Adrenal gland (tissue), 12 donors: ENCODE data around the gene CACNA1C. TPM values are rescaled to one million over a fixed set of nuclear protein-coding genes. Genes with fewer than 3 reads are reported as not detected.
A peak's percentile ranks its signal among the peaks of the same experiment; 100 is the strongest.

Experiments
- DNase-seq, 7 donors: peaks; one replicate each; pipeline ENCODE4 v3.0.0-alpha.2; 2019 to 2020
- H3K27ac ChIP-seq, 5 donors: fragments of 200-600 bp; sonication (generic) in 4 of 5; 1 replicate in 3 of 5; 2 replicates in 2 of 5; pipeline versions ENCODE4 v1.5.1 to v1.8.0; 2016 to 2020; ENCODE audit warnings: mild to moderate bottlenecking in 1 of 5
- H3K27me3 ChIP-seq: fragments of 200-600 bp; 2 replicates; pipeline ENCODE4 v1.8.0; 2021
- H3K36me3 ChIP-seq, 2 donors: fragments of 200-600 bp; replicated peaks in 1 of 2; 1 replicate in 1 of 2; 2 replicates in 1 of 2; pipeline versions ENCODE4 v1.5.1 to v1.8.0; 2018 to 2022
- H3K4me1 ChIP-seq, 2 donors: fragments of 200-600 bp; replicated peaks in 1 of 2; 1 replicate in 1 of 2; 2 replicates in 1 of 2; pipeline versions ENCODE4 v1.5.1 to v1.8.0; 2018 to 2021
- H3K4me3 ChIP-seq, 4 donors: fragments of 200-600 bp; sonication (generic) in 3 of 4; one replicate each; pipeline ENCODE4 v1.5.1; 2016 to 2018
- H3K9me3 ChIP-seq, 3 donors: fragments of 200-600 bp; sonication (generic) in 1 of 3; replicated peaks in 1 of 3; 1 replicate in 2 of 3; 2 replicates in 1 of 3; pipeline versions ENCODE4 v1.5.1 to v1.8.0; 2016 to 2021
- CTCF ChIP-seq, 6 experiments: fragments of 450-650 bp in 4 of 6; fragments of 200-600 bp in 2 of 6; sonication (generic) in 1 of 6; IDR thresholded peaks; 1 replicate in 5 of 6; 2 replicates in 1 of 6; pipeline versions ENCODE4 v1.5.1 to v1.8.0; 2016 to 2021; ENCODE audit warnings: antibody characterized with exemption in 6 of 6, mild to moderate bottlenecking in 2 of 6, moderate library complexity in 1 of 6
- POLR2A ChIP-seq, 2 donors: fragments of 450-650 bp; IDR thresholded peaks; one replicate each; pipeline ENCODE4 v1.6.1; 2017; ENCODE audit warnings: antibody characterized with exemption in 2 of 2, mild to moderate bottlenecking in 2 of 2, moderate library complexity in 1 of 2
- WGBS, 4 donors: extraction: QIAGEN DNeasy Blood & Tissue Kit in 2 of 4; methylation state at CpG; one replicate each; pipeline versions ENCODE4 v1.1.5 to v1.1.7; 2013 to 2017; 5-methylcytosine and 5-hydroxymethylcytosine counted together
- intact Hi-C, 2 donors: fragments of 100-400 bp; cut with DNase I; formaldehyde crosslinking; loops; one replicate each; pipeline versions ENCODE4 v1.14.1 to v1.15.0; 2022 to 2023
- polyA plus RNA-seq, 3 donors: library from polyadenylated mRNA; stranded (reverse); fragments of 200-250 nt in 2 of 3; fragments of 350-450 nt in 1 of 3; fragmentation: Illumina TruSeq in 1 of 3; extraction: RNeasy Lipid Tissue Mini Kit (QIAGEN cat#74804) in 1 of 3; gene quantifications; one replicate each; pipeline ENCODE4 v1.2.3, GENCODE V29; 2013 to 2014
- total RNA-seq, 9 donors: library from RNA; depleted of rRNA in 4 of 9; stranded (reverse); fragments of >200 nt in 4 of 9; fragments of 120-200 nt in 1 of 9; fragmentation: NEBNext Ultra II Directional in 1 of 9; extraction: Animal tissue kit (Norgen Biotek cat#: 25700) in 1 of 9; gene quantifications; one replicate each; pipeline versions ENCODE4 v1.1.0 to v1.2.4, GENCODE V29; 2013 to 2023
- donor health status: healthy with polysubstance abuse.
- donor health status: Bipolar disorder and iron deficiency.
- donor health status: DM: yes; HTN: yes; CAD: no.
- donor health status: DM: no; HTN: no; CAD: no.
- donor health status: DM: no; HTN: no; CAD: no.
- donor health status: DM: yes; HTN: yes; CAD: no.

The CACNA1C gene
- total and polyA plus RNA-seq, 12 donors, result 1.4 to 5.8 (median 3.5) TPM

DNA sequence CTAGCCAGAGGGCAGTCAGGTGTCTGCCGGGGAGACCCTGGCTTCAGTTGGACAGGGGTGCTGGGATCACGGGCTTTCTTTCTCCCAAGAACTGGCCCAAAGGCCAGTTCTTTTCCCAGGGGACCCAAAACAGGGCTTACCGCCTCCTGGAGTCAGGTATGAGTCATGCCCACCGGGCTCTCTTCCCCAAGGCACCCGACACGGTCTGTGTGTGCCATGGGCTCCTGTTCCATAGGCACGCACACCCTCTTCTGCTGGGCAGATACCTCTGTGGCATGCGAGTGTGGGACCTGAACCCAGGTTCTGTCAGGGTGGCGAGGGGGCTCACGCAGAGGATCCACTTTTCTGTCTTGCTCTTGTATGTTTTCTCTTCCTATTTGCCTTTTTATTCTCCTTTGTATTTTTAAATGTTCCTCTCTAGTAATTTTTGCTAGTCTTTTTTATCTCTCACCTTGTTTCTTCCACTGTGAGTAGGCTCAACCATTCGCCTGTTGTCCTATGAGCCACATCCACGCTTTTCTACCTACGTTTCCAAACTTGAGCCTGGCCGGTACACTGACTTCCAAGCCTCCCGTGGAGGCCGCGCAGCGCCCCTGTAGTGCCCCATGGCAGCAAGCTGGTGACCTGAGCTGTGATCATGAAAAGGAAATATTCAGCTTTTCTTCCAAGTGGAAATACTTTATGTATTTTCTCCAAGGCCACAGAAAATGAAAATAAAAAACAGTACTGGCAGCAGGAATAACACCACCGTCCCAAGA, 362.2 kb downstream of the CACNA1C start:
- TF ChIP-seq POLR2A (IDR thresholded peaks at IDR 0.05), result no peak
- no peak for TF ChIP-seq CTCF (IDR thresholded peaks at IDR 0.05)
- no peak for DNase-seq
- Histone ChIP-seq H3K27ac (peak overlapping the region in 1 of 5 donors; percentile 29), H3K9me3 (no peaks in the 10 kb centered on the region), H3K4me1 (no peaks in the 10 kb centered on the region), H3K36me3 (no peaks in the 10 kb centered on the region), H3K4me3 (no peak overlapping the region), H3K27me3 (no peaks in the 10 kb centered on the region)
- intact Hi-C loops, result no loop called here
- 79 to 86% (median 84%) methylated on average over 18 to 19 of the region's 19 CpGs for WGBS, 4 donors

- no peaks in the 10 kb centered on the region for H3K27me3 ChIP-seq
- no peak overlapping the region for H3K27ac ChIP-seq
- no peaks in the 10 kb centered on the region for H3K36me3 ChIP-seq
- no peaks in the 10 kb centered on the region for H3K4me1 ChIP-seq
- H3K4me3 ChIP-seq, result no peak overlapping the region
- TF ChIP-seq CTCF (IDR thresholded peaks at IDR 0.05), result no peak
- no peak for TF ChIP-seq POLR2A (IDR thresholded peaks at IDR 0.05)
- DNase-seq, result no peak
- WGBS, 4 donors, result 82 to 87% (median 84%) methylated on average over 10 of the region's 10 CpGs
- no peaks in the 10 kb centered on the region for H3K9me3 ChIP-seq
- intact Hi-C loops, result no loop called here
These were observed 362.8 kb downstream of the CACNA1C start for GRCh38 chr12:2415568-2415944.

GRCh38 chr12:2416158-2416557, 363.4 kb downstream of the CACNA1C start:
- TF ChIP-seq CTCF (IDR thresholded peaks at IDR 0.05), result no peak
- TF ChIP-seq POLR2A (IDR thresholded peaks at IDR 0.05), result no peak
- Histone ChIP-seq H3K4me1 (no peaks in the 10 kb centered on the region), H3K9me3 (no peaks in the 10 kb centered on the region), H3K4me3 (no peak overlapping the region), H3K27me3 (no peaks in the 10 kb centered on the region), H3K27ac (no peak overlapping the region), H3K36me3 (no peaks in the 10 kb centered on the region)
- intact Hi-C loops, result no loop called here
- WGBS, 4 donors, result 82 to 86% (median 85%) methylated on average over 8 of the region's 8 CpGs
- DNase-seq, result no peak

- Histone ChIP-seq H3K27ac (no peak overlapping the region), H3K4me3 (no peak overlapping the region), H3K27me3 (no peaks in the 10 kb centered on the region), H3K4me1 (no peaks in the 10 kb centered on the region), H3K36me3 (no peaks in the 10 kb centered on the region), H3K9me3 (no peaks in the 10 kb centered on the region)
- intact Hi-C loops, result no loop called here
- TF ChIP-seq POLR2A (IDR thresholded peaks at IDR 0.05) (no peak), CTCF (IDR thresholded peaks at IDR 0.05) (no peak)
- DNase-seq, result no peak
- WGBS, 4 donors, result 71 to 95% (median 90%) methylated on average over 8 to 10 of the region's 10 CpGs
These were observed 364.8 kb downstream of the CACNA1C start for GRCh38 chr12:2417481-2418160.
